UCSD-AML1 (cell line): ENCODE results near the gene HSD11B1.

ENCODE experiments used
- DNase-seq: peaks from one replicate; lab custom pipeline; 2025; ENCODE audit not compliant: unreplicated experiment; lab: John Stamatoyannopoulos, UW

Gene HSD11B1

GRCh38 chr1:209751627-209752231 lies 47.1 kb downstream of the HSD11B1 start:
- no peak for DNase-seq

- no peak for DNase-seq
Observed at GRCh38 chr1:209752890-209753289, 48.2 kb downstream of the HSD11B1 start.

GRCh38 chr1:209755256-209755655 lies 50.6 kb downstream of the HSD11B1 start:
- DNase-seq, result no peak

- peak; percentile 62 for DNase-seq
Observed at GRCh38 chr1:209755926-209756614, 51.4 kb downstream of the HSD11B1 start, which contains the start of gene TRAF3IP3. Gene TRAF3IP3 (plus strand): TSS chr1:209756053. CDS start chr1:209760040, 3,987 bp downstream.

- DNase-seq, result peak; percentile 49
Observed at GRCh38 chr1:209756615-209757445, 52.2 kb downstream of the HSD11B1 start.

GRCh38 chr1:209758400-209758799 lies 53.8 kb downstream of the HSD11B1 start:
- no peak for DNase-seq

- DNase-seq, result no peak
Observed at GRCh38 chr1:209759829-209760359, 55.2 kb downstream of the HSD11B1 start.

- no peak for DNase-seq
Observed at GRCh38 chr1:209761011-209761635, 56.5 kb downstream of the HSD11B1 start.

- no peak for DNase-seq
Observed at GRCh38 chr1:209766051-209766450, 61.4 kb downstream of the HSD11B1 start.

GRCh38 chr1:209767096-209767495 lies 62.5 kb downstream of the HSD11B1 start:
- no peak for DNase-seq

- no peak for DNase-seq
Observed at GRCh38 chr1:209767706-209768105, 63.1 kb downstream of the HSD11B1 start.

GRCh38 chr1:209768354-209768774 lies 63.7 kb downstream of the HSD11B1 start:
- DNase-seq, result no peak

- DNase-seq, result peak; percentile 75
Observed at GRCh38 chr1:209769171-209769904, 64.7 kb downstream of the HSD11B1 start.

GRCh38 chr1:209769971-209770370 lies 65.3 kb downstream of the HSD11B1 start:
- no peak for DNase-seq

- DNase-seq, result no peak
Observed at GRCh38 chr1:209770636-209771415, 66.2 kb downstream of the HSD11B1 start.

GRCh38 chr1:209772126-209772525 lies 67.5 kb downstream of the HSD11B1 start:
- no peak for DNase-seq

GRCh38 chr1:209774592-209774991 lies 69.9 kb downstream of the HSD11B1 start:
- no peak for DNase-seq

- no peak for DNase-seq
Observed at GRCh38 chr1:209775678-209776077, 71.0 kb downstream of the HSD11B1 start.

- DNase-seq, result no peak
Observed at GRCh38 chr1:209777587-209777986, 72.9 kb downstream of the HSD11B1 start.

- DNase-seq, result no peak
Observed at GRCh38 chr1:209778102-209778501, 73.5 kb downstream of the HSD11B1 start.
